Measurements from ENCODE around the gene AK9. TPM values are rescaled to one million over a fixed set of nuclear protein-coding genes. Genes with fewer than 3 reads are reported as not detected.

AK9 gene
- total and polyA plus RNA-seq, 2 of the 4 experiments (the other 2 are of a cell fraction): 1.7 to 1.8 TPM

- CTCF ChIA-PET: no interaction called here
Measured at GRCh38 chr6:109477184-109477583, 213.8 kb downstream of the AK9 start.

More at GRCh38 chr6:109477184-109477583, 213.8 kb downstream of the AK9 start:
- POLR2A ChIA-PET (ENCODE audit: unreplicated experiment): no interaction called here
- H2BK5ac ChIP-seq (ENCODE audit: low read depth, low read length, poor library complexity, severe bottlenecking): no peak overlapping the region
- H3K4me1 ChIP-seq (ENCODE audit: control insufficient read depth, insufficient read depth, low read length): peaks cover 7% of the 10 kb centered on the region
- no peak overlapping the region for H2AK9ac ChIP-seq (replicated peaks; ENCODE audit: low read depth, low read length, poor library complexity)
- H3K4me3 ChIP-seq (ENCODE audit: insufficient read depth, low read depth, low read length): no peak overlapping the region
- no peak overlapping the region for H3K9ac ChIP-seq (ENCODE audit: low read depth, low read length)
- ATAC-seq (ENCODE audit: low read depth): no peak
- no peak overlapping the region for H4K5ac ChIP-seq (ENCODE audit: low read depth, low read length)
- no TSS peak for BruUV-seq (replicated peaks)
- no peaks in the 10 kb centered on the region for H3K9me3 ChIP-seq (ENCODE audit: control insufficient read depth, insufficient read depth, low read length)
- H3K56ac ChIP-seq (ENCODE audit: extremely low read depth, insufficient read depth, low read length): no peak overlapping the region
- no peak overlapping the region for H2BK120ac ChIP-seq (ENCODE audit: low read depth, low read length)
- H3K27ac ChIP-seq (ENCODE audit: insufficient read depth, low read length): no peak overlapping the region
- H3K14ac ChIP-seq (replicated peaks; ENCODE audit: low read depth, low read length): no peak overlapping the region
- no peak overlapping the region for H2BK15ac ChIP-seq (ENCODE audit: low read depth, low read length)
- intact Hi-C loops (cut with micrococcal nuclease) (no loop called here), in situ Hi-C loops (cut with MboI; ENCODE audit: low sequenced_read_pairs) (no loop called here), dilution Hi-C loops (cut with HindIII; ENCODE audit: low sequenced_read_pairs, unreplicated experiment) (no loop called here)
- WGBS, 2 experiments (ENCODE audit: extremely low coverage in 2 of 2, insufficient read length in 1 of 2): no CpG with 5 or more reads among the region's 2 CpGs
- peaks cover 36% of the 10 kb centered on the region for H3K36me3 ChIP-seq (ENCODE audit: control insufficient read depth, insufficient read depth, low read length)
- H4K8ac ChIP-seq (ENCODE audit: low read depth in 2 of 2, low read length in 2 of 2): no peak overlapping the region
- no peak overlapping the region for H3K23ac ChIP-seq (ENCODE audit: low read depth, low read length)
- TF ChIP-seq ELK1 (IDR thresholded peaks at IDR 0.05; ENCODE audit: borderline replicate concordance, low read depth, low read length) (no peak), MAFK (IDR thresholded peaks at IDR 0.05; ENCODE audit: low read depth, low read length) (no peak), CTCF (conservative IDR thresholded peaks at IDR 0.05; ENCODE audit: low read depth, low read length) (no peak), BHLHE40 (IDR thresholded peaks at IDR 0.05; ENCODE audit: low read depth, low read length) (no peak), MXI1 (IDR thresholded peaks at IDR 0.05; ENCODE audit: borderline replicate concordance, low read depth, low read length) (no peak), CHD1 (IDR thresholded peaks at IDR 0.05; ENCODE audit: low read depth, low read length) (no peak), RAD21 (IDR thresholded peaks at IDR 0.05; ENCODE audit: low read length) (no peak), USF2 (IDR thresholded peaks at IDR 0.05; ENCODE audit: low read depth, low read length) (no peak), RFX5 (IDR thresholded peaks at IDR 0.05; ENCODE audit: low read depth, low read length) (no peak), RCOR1 (IDR thresholded peaks at IDR 0.05; ENCODE audit: insufficient replicate concordance, low read length) (no peak), MAZ (IDR thresholded peaks at IDR 0.05; ENCODE audit: borderline replicate concordance, low read depth, low read length) (no peak), SMC3 (IDR thresholded peaks at IDR 0.05; ENCODE audit: low read depth, low read length) (no peak), NFE2L2 (IDR thresholded peaks at IDR 0.05; ENCODE audit: low read depth, low read length) (no peak)
- no peak overlapping the region for H3K18ac ChIP-seq (ENCODE audit: low read depth, low read length)
- H4K91ac ChIP-seq (ENCODE audit: insufficient read depth, low read depth, low read length): no peak overlapping the region
- H2AFZ ChIP-seq (replicated peaks; ENCODE audit: low read length, poor library complexity): no peak overlapping the region
- H3K27me3 ChIP-seq (ENCODE audit: control insufficient read depth, insufficient read depth, low read length): no peaks in the 10 kb centered on the region
- peaks cover 13% of the 10 kb centered on the region for H3K9me1 ChIP-seq (ENCODE audit: insufficient read depth, low read length)
- H3K4ac ChIP-seq (ENCODE audit: low read depth, low read length): no peak overlapping the region
- H4K20me1 ChIP-seq (ENCODE audit: insufficient read depth, low read length): peaks cover 7% of the 10 kb centered on the region; the same call in 1 of the 2 replicates
- H3K4me2 ChIP-seq (ENCODE audit: low read depth, low read length): no peak overlapping the region
- peaks cover 56 to 57% of the 10 kb centered on the region in 2 experiments for H3K79me1 ChIP-seq (ENCODE audit: low read depth in 1 of 2, low read length in 2 of 2)
- H2AK5ac ChIP-seq (ENCODE audit: low read depth, low read length): no peak overlapping the region
- DNase-seq: no peak
- no peak overlapping the region for H2BK20ac ChIP-seq (ENCODE audit: low read depth, low read length)
